DND-41 (cell line): ENCODE results near the gene DNAH5.
"Not testable (repeated sequence)": the region's sequence is repeated elsewhere in the genome, so short reads cannot be mapped to it uniquely, and the experiment has no call there.

Experiments used
- CTCF ChIP-seq: IDR thresholded peaks from 2 replicates; pipeline ENCODE4 v1.5.1; 2012; ENCODE audit warnings: borderline replicate concordance, low read length, moderate library complexity, mild to moderate bottlenecking; ENCODE audit not compliant: poor library complexity, severe bottlenecking; ENCODE audit errors: extremely low read depth
- EZH2 ChIP-seq: IDR thresholded peaks from 3 replicates; pipeline ENCODE4 v1.6.1; 2012; ENCODE audit warnings: borderline replicate concordance, low read depth, mild to moderate bottlenecking, moderate library complexity, low read length, inconsistent platforms; ENCODE audit not compliant: severe bottlenecking

GRCh38 chr5:13984888-13985287 is 40.4 kb upstream of the DNAH5 start:
- not testable (repeated sequence) for TF ChIP-seq CTCF, EZH2
